SK-N-SH treated with all-trans-retinoic acid at 6 μM for 48 hours (cell line): Measurements from ENCODE around the gene ASCL4.

Source experiments
- ATAC-seq: fragments of 200-7000 bp; cut with Tn5 transposase; 3 replicates; pipeline ENCODE4 v1.9.1; 2020; ENCODE audit warnings: mild to moderate bottlenecking, moderate library complexity
- ARNTL ChIP-seq: fragments of 450-650 bp; formaldehyde crosslinking; IDR thresholded peaks from 2 replicates; pipeline ENCODE4 v1.5.0; 2020; ENCODE audit warnings: low read depth, mild to moderate bottlenecking, moderate library complexity, borderline replicate concordance
- BACH2 ChIP-seq: fragments of 250-450 bp; sonication (Bioruptor Pico); IDR thresholded peaks from 2 replicates; pipeline ENCODE4 v1.9.0; 2021; ENCODE audit warnings: mild to moderate bottlenecking, borderline replicate concordance
- CREB5 ChIP-seq: fragments of 250-450 bp; sonication (Bioruptor Pico); IDR thresholded peaks from 2 replicates; pipeline ENCODE4 v1.5.1; 2020; ENCODE audit warnings: low read depth, mild to moderate bottlenecking, moderate library complexity
- CSDC2 ChIP-seq: fragments of 250-450 bp; sonication (Bioruptor Pico); IDR thresholded peaks from 2 replicates; pipeline ENCODE4 v1.5.0; 2020; ENCODE audit warnings: mild to moderate bottlenecking, moderate library complexity
- CSRNP3 ChIP-seq: fragments of 250-450 bp; sonication (Bioruptor Pico); IDR thresholded peaks from 2 replicates; pipeline ENCODE4 v1.5.1; 2021; ENCODE audit warnings: mild to moderate bottlenecking, moderate library complexity
- ESRRG ChIP-seq: fragments of 250-450 bp; sonication (Bioruptor Pico); IDR thresholded peaks from 2 replicates; pipeline ENCODE4 v1.6.1; 2021; ENCODE audit warnings: mild to moderate bottlenecking
- GLIS3 ChIP-seq: fragments of 250-450 bp; sonication (Bioruptor Pico); IDR thresholded peaks from 2 replicates; pipeline ENCODE4 v1.5.0; 2020; ENCODE audit warnings: mild to moderate bottlenecking, moderate library complexity
- ISL1 ChIP-seq: fragments of 250-450 bp; sonication (Bioruptor Pico); IDR thresholded peaks from 2 replicates; pipeline ENCODE4 v2.1.2; 2022; ENCODE audit warnings: mild to moderate bottlenecking, moderate library complexity
- OSR1 ChIP-seq: fragments of 250-450 bp; sonication (Bioruptor Pico); IDR thresholded peaks from 2 replicates; pipeline ENCODE4 v1.8.0; 2022; ENCODE audit warnings: moderate library complexity, mild to moderate bottlenecking, inconsistent platforms
- PATZ1 ChIP-seq: fragments of 250-450 bp; sonication (Bioruptor Pico); IDR thresholded peaks from 2 replicates; pipeline ENCODE4 v1.8.0; 2020; ENCODE audit warnings: mild to moderate bottlenecking, moderate library complexity, borderline replicate concordance
- POU6F1 ChIP-seq: fragments of 250-450 bp; sonication (Bioruptor Pico); IDR thresholded peaks from 2 replicates; pipeline ENCODE4 v1.8.0; 2021; ENCODE audit warnings: low read depth, mild to moderate bottlenecking, moderate library complexity, borderline replicate concordance
- PPARA ChIP-seq: fragments of 250-450 bp; sonication (Bioruptor Pico); IDR thresholded peaks from 2 replicates; pipeline ENCODE4 v1.5.0; 2020; ENCODE audit warnings: mild to moderate bottlenecking, borderline replicate concordance
- RARB ChIP-seq: fragments of 250-450 bp; sonication (Bioruptor Pico); IDR thresholded peaks from 2 replicates; pipeline ENCODE4 v1.8.0; 2021; ENCODE audit warnings: mild to moderate bottlenecking, moderate library complexity
- SNAI2 ChIP-seq: fragments of 250-450 bp; sonication (Bioruptor Pico); IDR thresholded peaks from 2 replicates; pipeline ENCODE4 v1.5.0; 2020; ENCODE audit warnings: mild to moderate bottlenecking, moderate library complexity
- TCF4 ChIP-seq: fragments of 250-450 bp; sonication (Bioruptor Pico); IDR thresholded peaks from 2 replicates; pipeline ENCODE4 v1.8.0; 2021; ENCODE audit warnings: mild to moderate bottlenecking, moderate library complexity, borderline replicate concordance
- TOX ChIP-seq: fragments of 250-450 bp; sonication (Bioruptor Pico); IDR thresholded peaks from 2 replicates; pipeline ENCODE4 v1.8.0; 2021; ENCODE audit warnings: mild to moderate bottlenecking, moderate library complexity, borderline replicate concordance
- ZC3H10 ChIP-seq: fragments of 250-450 bp; sonication (Bioruptor Pico); IDR thresholded peaks from 2 replicates; pipeline ENCODE4 v1.5.1; 2021; ENCODE audit warnings: mild to moderate bottlenecking, moderate library complexity
- ZFP3 ChIP-seq: fragments of 250-450 bp; sonication (Bioruptor Pico); IDR thresholded peaks from 2 replicates; pipeline ENCODE4 v1.5.0; 2020; ENCODE audit warnings: mild to moderate bottlenecking, moderate library complexity
- ZFP30 ChIP-seq: fragments of 450-650 bp; formaldehyde crosslinking; IDR thresholded peaks from 2 replicates; pipeline ENCODE4 v1.5.0; 2022; ENCODE audit warnings: mild to moderate bottlenecking, moderate library complexity
- ZNF565 ChIP-seq: fragments of 450-650 bp; formaldehyde crosslinking; conservative IDR thresholded peaks from 2 replicates; pipeline ENCODE4 v1.5.0; 2020; ENCODE audit warnings: low read depth, mild to moderate bottlenecking, moderate library complexity
- ZNF70 ChIP-seq: fragments of 450-650 bp; formaldehyde crosslinking; IDR thresholded peaks from 2 replicates; pipeline ENCODE4 v1.5.0; 2020; ENCODE audit warnings: mild to moderate bottlenecking, moderate library complexity
- ZNF8 ChIP-seq: fragments of 450-650 bp; formaldehyde crosslinking; IDR thresholded peaks from 2 replicates; pipeline ENCODE4 v1.5.0; 2020; ENCODE audit warnings: mild to moderate bottlenecking, moderate library complexity

ASCL4 gene

GRCh38 chr12:107749083-107749482, 25.4 kb upstream of the ASCL4 start:
- TF ChIP-seq CSDC2 (CRISPR knock-in tag) (no peak), SNAI2 (CRISPR knock-in tag) (no peak), ZNF70 (CRISPR knock-in tag) (no peak), CREB5 (CRISPR knock-in tag) (no peak), TCF4 (no peak), ZFP3 (CRISPR knock-in tag) (no peak), TOX (CRISPR knock-in tag) (no peak), POU6F1 (CRISPR knock-in tag) (no peak), ZFP30 (no peak), PATZ1 (no peak), OSR1 (CRISPR knock-in tag) (no peak), GLIS3 (CRISPR knock-in tag) (no peak), ARNTL (no peak), ESRRG (CRISPR knock-in tag) (no peak), CSRNP3 (CRISPR knock-in tag) (no peak), ZNF8 (no peak), BACH2 (CRISPR knock-in tag) (no peak)
- peak; percentile 70 for ATAC-seq

- TF ChIP-seq ESRRG (CRISPR knock-in tag) (no peak), RARB (CRISPR knock-in tag) (no peak), BACH2 (CRISPR knock-in tag) (no peak), TCF4 (no peak), ZC3H10 (CRISPR knock-in tag) (no peak), ISL1 (CRISPR knock-in tag) (no peak), OSR1 (CRISPR knock-in tag) (no peak), GLIS3 (CRISPR knock-in tag) (no peak), CREB5 (CRISPR knock-in tag) (no peak), ZFP30 (no peak), CSDC2 (CRISPR knock-in tag) (no peak), ZNF565 (no peak), ZNF8 (no peak)
- ATAC-seq: peak; percentile 67
Measured at GRCh38 chr12:107759410-107759809, 15.1 kb upstream of the ASCL4 start.

- peak; percentile 14; the same call in 2 of the 3 replicates for ATAC-seq
- no peak for TF ChIP-seq CSDC2 (CRISPR knock-in tag)
- TF ChIP-seq BACH2 (CRISPR knock-in tag): no peak
- no peak for TF ChIP-seq PPARA (CRISPR knock-in tag)
- TF ChIP-seq ZFP30: no peak
- TF ChIP-seq POU6F1 (CRISPR knock-in tag): no peak
- no peak for TF ChIP-seq GLIS3 (CRISPR knock-in tag)
- no peak for TF ChIP-seq TOX (CRISPR knock-in tag)
- TF ChIP-seq ISL1 (CRISPR knock-in tag): no peak
- TF ChIP-seq RARB (CRISPR knock-in tag): no peak
- no peak for TF ChIP-seq ZC3H10 (CRISPR knock-in tag)
- TF ChIP-seq SNAI2 (CRISPR knock-in tag): no peak
- TF ChIP-seq, all 23 proteins: peak for 0
Measured at GRCh38 chr12:107760207-107760808, 14.2 kb upstream of the ASCL4 start.
